HuH-7 (cell line): ENCODE results near the gene GSS.

Experiments
- DNase-seq: peaks from one replicate; pipeline ENCODE4 v3.0.0; 2011; ENCODE audit warnings: low spot score

Gene GSS

GRCh38 chr20:34955231-34956040 is at the start of gene GSS, which contains the start of gene MYH7B:
Gene GSS, minus strand, starts transcription at chr20:34955806. Its CDS starts 3,954 bp downstream, at chr20:34951852.
Gene MYH7B, plus strand, starts transcription at chr20:34955868. Its CDS starts 22,138 bp downstream, at chr20:34978006.
- peak; percentile 99 for DNase-seq

GRCh38 chr20:35004749-35005462 is 49.3 kb upstream of the GSS start:
- no peak for DNase-seq

GRCh38 chr20:35004051-35004725 is 48.6 kb upstream of the GSS start:
- no peak for DNase-seq

- no peak for DNase-seq
These were observed 47.8 kb upstream of the GSS start for GRCh38 chr20:35003211-35004031.

- DNase-seq, result no peak
These were observed 47.0 kb upstream of the GSS start for GRCh38 chr20:35002426-35003210.

GRCh38 chr20:35001596-35002362 is 46.2 kb upstream of the GSS start:
- peak; percentile 73 for DNase-seq

- no peak for DNase-seq
These were observed 45.5 kb upstream of the GSS start for GRCh38 chr20:35000922-35001595.

GRCh38 chr20:35000311-35000921 is 44.8 kb upstream of the GSS start:
- DNase-seq, result no peak

- DNase-seq, result no peak
These were observed 44.2 kb upstream of the GSS start for GRCh38 chr20:34999782-35000181.

- no peak for DNase-seq
These were observed 43.4 kb upstream of the GSS start for GRCh38 chr20:34999021-34999451.

- no peak for DNase-seq
These were observed 42.8 kb upstream of the GSS start for GRCh38 chr20:34998331-34998950.

- DNase-seq, result no peak
These were observed 42.2 kb upstream of the GSS start for GRCh38 chr20:34997774-34998173.

- DNase-seq, result no peak
These were observed 41.5 kb upstream of the GSS start for GRCh38 chr20:34997131-34997561.

GRCh38 chr20:34996243-34997028 is 40.8 kb upstream of the GSS start:
- no peak for DNase-seq

GRCh38 chr20:34995696-34996095 is 40.1 kb upstream of the GSS start:
- DNase-seq, result no peak

GRCh38 chr20:34995192-34995591 is 39.6 kb upstream of the GSS start:
- no peak for DNase-seq

GRCh38 chr20:34994509-34995131 is 39.0 kb upstream of the GSS start:
- no peak for DNase-seq
